Mesenchymal stem cell (in vitro differentiated cells and primary cell): ENCODE data around the gene PEX11A.

Experiments used
- DNase-seq: peaks from one replicate; pipeline ENCODE4 v3.0.0-alpha.2; 2013
- H2AFZ ChIP-seq: one replicate; pipeline ENCODE4 v1.6.1; 2013; ENCODE audit warnings: low read depth, mild to moderate bottlenecking, control low read depth, inconsistent platforms, low read length, moderate library complexity
- H2AK5ac ChIP-seq: 2 replicates; pipeline ENCODE4 v1.6.1; 2013; ENCODE audit warnings: low read length, moderate library complexity, mild to moderate bottlenecking, inconsistent platforms; ENCODE audit not compliant: severe bottlenecking
- H2BK120ac ChIP-seq: one replicate; pipeline ENCODE4 v1.6.1; 2013; ENCODE audit warnings: low read depth, mild to moderate bottlenecking, inconsistent platforms, low read length, moderate library complexity
- H2BK12ac ChIP-seq, 2 experiments: one replicate each; pipeline ENCODE4 v1.6.1; 2013; ENCODE audit warnings: inconsistent platforms in 2 of 2, low read length in 2 of 2, mild to moderate bottlenecking in 2 of 2, moderate library complexity in 2 of 2, control low read depth in 1 of 2
- H2BK15ac ChIP-seq: one replicate; pipeline ENCODE4 v1.6.1; 2013; ENCODE audit warnings: mild to moderate bottlenecking, low read depth, inconsistent platforms; ENCODE audit not compliant: poor library complexity, severe bottlenecking
- H2BK5ac ChIP-seq: 2 replicates; pipeline ENCODE4 v1.6.1; 2013; ENCODE audit warnings: low read depth, mild to moderate bottlenecking, low read length, control low read depth, inconsistent platforms; ENCODE audit not compliant: poor library complexity, severe bottlenecking
- H3K14ac ChIP-seq, 2 experiments: one replicate each; pipeline ENCODE4 v1.6.1; 2013; ENCODE audit warnings: inconsistent platforms in 2 of 2, low read length in 2 of 2, control low read depth in 1 of 2, mild to moderate bottlenecking in 1 of 2, moderate library complexity in 1 of 2
- H3K18ac ChIP-seq, 2 experiments: one replicate each; pipeline ENCODE4 v1.6.1; 2013; ENCODE audit warnings: inconsistent platforms in 2 of 2, low read length in 2 of 2, control low read depth in 1 of 2, low read depth in 1 of 2, mild to moderate bottlenecking in 1 of 2
- H3K23ac ChIP-seq, 2 experiments: one replicate each; pipeline ENCODE4 v1.6.1; 2013; ENCODE audit warnings: inconsistent platforms in 2 of 2, low read length in 2 of 2, mild to moderate bottlenecking in 2 of 2, moderate library complexity in 2 of 2, control low read depth in 1 of 2
- H3K27ac ChIP-seq: 2 replicates; pipeline ENCODE4 v1.5.1; 2013; ENCODE audit warnings: mild to moderate bottlenecking, moderate library complexity, low read length, control low read depth, inconsistent platforms; ENCODE audit not compliant: poor library complexity, severe bottlenecking
- H3K27me3 ChIP-seq, 2 experiments: 2 replicates each; pipeline versions ENCODE4 v1.6.1 to v1.7.0; 2013; ENCODE audit warnings: low read length in 2 of 2, mild to moderate bottlenecking in 2 of 2, moderate library complexity in 2 of 2, control low read depth in 1 of 2, inconsistent platforms in 1 of 2; ENCODE audit not compliant: control insufficient read depth in 1 of 2, insufficient read depth in 1 of 2
- H3K36me3 ChIP-seq, 2 experiments: 2 replicates each; pipeline versions ENCODE4 v1.6.1 to v1.7.0; 2013; ENCODE audit warnings: low read length in 2 of 2, control low read depth in 1 of 2, inconsistent platforms in 1 of 2, low read depth in 1 of 2, mild to moderate bottlenecking in 1 of 2; ENCODE audit not compliant: insufficient read depth in 2 of 2, control insufficient read depth in 1 of 2
- H3K4ac ChIP-seq, 2 experiments: one replicate each; pipeline ENCODE4 v1.6.1; 2013; ENCODE audit warnings: inconsistent platforms in 2 of 2, low read length in 2 of 2, mild to moderate bottlenecking in 2 of 2, moderate library complexity in 2 of 2, control low read depth in 1 of 2, low read depth in 1 of 2
- H3K4me1 ChIP-seq: 2 replicates; pipeline ENCODE4 v1.6.1; 2013; ENCODE audit warnings: low read depth, low read length, control low read depth; ENCODE audit not compliant: control insufficient read depth, insufficient read depth
- H3K4me2 ChIP-seq: 2 replicates; pipeline ENCODE4 v1.6.1; 2013; ENCODE audit warnings: low read length, mild to moderate bottlenecking, inconsistent platforms; ENCODE audit not compliant: poor library complexity, severe bottlenecking
- H3K4me3 ChIP-seq, 2 experiments: 2 replicates each; pipeline versions ENCODE4 v1.5.1 to v1.7.0; 2013; ENCODE audit warnings: low read length in 2 of 2, mild to moderate bottlenecking in 2 of 2, control low read depth in 1 of 2, low read depth in 1 of 2; ENCODE audit not compliant: insufficient read depth in 1 of 2
- H3K79me1 ChIP-seq: replicated peaks from 2 replicates; pipeline ENCODE4 v1.6.1; 2013; ENCODE audit warnings: mild to moderate bottlenecking, control low read depth, low read length, inconsistent platforms; ENCODE audit not compliant: poor library complexity, severe bottlenecking
- H3K9ac ChIP-seq: 2 replicates; pipeline ENCODE4 v1.7.0; 2013; ENCODE audit warnings: mild to moderate bottlenecking, low read length, moderate library complexity
- H3K9me3 ChIP-seq: 2 replicates; pipeline ENCODE4 v1.7.0; 2013; ENCODE audit warnings: mild to moderate bottlenecking, low read length; ENCODE audit not compliant: control insufficient read depth
- H4K8ac ChIP-seq: one replicate; pipeline ENCODE4 v1.6.1; 2013; ENCODE audit warnings: inconsistent platforms, mild to moderate bottlenecking, low read length, moderate library complexity
- H4K91ac ChIP-seq: one replicate; pipeline ENCODE4 v1.6.1; 2013; ENCODE audit warnings: mild to moderate bottlenecking, low read length, inconsistent platforms
- WGBS: methylation state at CpG from one replicate; pipeline ENCODE4 v1.1.7; 2013; ENCODE audit warnings: mixed read lengths; 5-methylcytosine and 5-hydroxymethylcytosine counted together

The PEX11A gene

GRCh38 chr15:89670971-89671560 is 19.5 kb downstream of the PEX11A start:
- Histone ChIP-seq H3K27me3 (no peaks in the 10 kb centered on the region), H3K4ac (no peak overlapping the region), H3K4me3 (no peak overlapping the region), H3K79me1 (no peaks in the 10 kb centered on the region), H4K8ac (no peak overlapping the region), H2AFZ (no peak overlapping the region), H2BK5ac (no peak overlapping the region), H2AK5ac (no peak overlapping the region), H4K91ac (no peak overlapping the region), H3K14ac (no peak overlapping the region), H3K23ac (no peak overlapping the region), H3K9me3 (no peaks in the 10 kb centered on the region), H3K4me2 (no peak overlapping the region), H3K9ac (no peak overlapping the region), H2BK15ac (no peak overlapping the region), H3K36me3 (peaks cover 0 to 4% of the 10 kb centered on the region in 2 experiments), H2BK120ac (no peak overlapping the region), H3K4me1 (peaks cover 2% of the 10 kb centered on the region), H3K27ac (no peak overlapping the region), H2BK12ac (no peak overlapping the region), H3K18ac (no peak overlapping the region)
- DNase-seq, result no peak
- WGBS, result 87% methylated on average over 12 of the region's 12 CpGs

GRCh38 chr15:89669941-89670340 is 20.6 kb downstream of the PEX11A start:
- 92% methylated on average over 15 of the region's 15 CpGs for WGBS
- Histone ChIP-seq H3K79me1 (no peaks in the 10 kb centered on the region), H4K91ac (no peak overlapping the region), H2AK5ac (no peak overlapping the region), H3K4me1 (peaks cover 9% of the 10 kb centered on the region), H2BK15ac (no peak overlapping the region), H3K36me3 (peaks cover 0 to 4% of the 10 kb centered on the region in 2 experiments), H3K18ac (no peak overlapping the region), H2AFZ (no peak overlapping the region), H2BK120ac (no peak overlapping the region), H3K27ac (no peak overlapping the region), H2BK5ac (no peak overlapping the region), H3K27me3 (no peaks in the 10 kb centered on the region), H3K4me2 (no peak overlapping the region), H3K9me3 (no peaks in the 10 kb centered on the region), H3K4ac (no peak overlapping the region), H3K14ac (no peak overlapping the region), H2BK12ac (no peak overlapping the region), H3K23ac (no peak overlapping the region), H4K8ac (peak overlapping the region; percentile 20), H3K4me3 (no peak overlapping the region), H3K9ac (no peak overlapping the region)
- no peak for DNase-seq

GRCh38 chr15:89669309-89669865 is 21.2 kb downstream of the PEX11A start:
- Histone ChIP-seq H4K91ac (no peak overlapping the region), H3K14ac (no peak overlapping the region), H3K4me2 (no peak overlapping the region), H2BK15ac (no peak overlapping the region), H2BK120ac (no peak overlapping the region), H2BK12ac (no peak overlapping the region), H2AFZ (no peak overlapping the region), H4K8ac (no peak overlapping the region), H3K36me3 (peaks cover 0 to 4% of the 10 kb centered on the region in 2 experiments), H3K4me1 (peaks cover 9% of the 10 kb centered on the region), H3K9me3 (no peaks in the 10 kb centered on the region), H3K4ac (no peak overlapping the region), H3K27me3 (no peaks in the 10 kb centered on the region), H3K9ac (no peak overlapping the region), H3K18ac (no peak overlapping the region), H2BK5ac (no peak overlapping the region), H3K4me3 (no peak overlapping the region), H3K27ac (no peak overlapping the region), H3K23ac (no peak overlapping the region), H3K79me1 (no peaks in the 10 kb centered on the region), H2AK5ac (no peak overlapping the region)
- WGBS, result 82% methylated on average over 8 of the region's 9 CpGs
- no peak for DNase-seq

GRCh38 chr15:89668171-89668570 is 22.4 kb downstream of the PEX11A start:
- H3K4ac ChIP-seq, result no peak overlapping the region
- H2BK12ac ChIP-seq, result no peak overlapping the region
- no peak overlapping the region for H4K8ac ChIP-seq
- 98% methylated on average over 3 of the region's 3 CpGs for WGBS
- peaks cover 12% of the 10 kb centered on the region for H3K4me1 ChIP-seq
- H4K91ac ChIP-seq, result no peak overlapping the region
- no peak overlapping the region for H2BK15ac ChIP-seq
- H2BK5ac ChIP-seq, result no peak overlapping the region
- H2AK5ac ChIP-seq, result no peak overlapping the region
- H2BK120ac ChIP-seq, result no peak overlapping the region
- no peak overlapping the region for H2AFZ ChIP-seq
- peaks cover 0 to 4% of the 10 kb centered on the region in 2 experiments for H3K36me3 ChIP-seq
- no peaks in the 10 kb centered on the region for H3K79me1 ChIP-seq
- H3K18ac ChIP-seq, result no peak overlapping the region
- H3K9ac ChIP-seq, result no peak overlapping the region
- no peaks in the 10 kb centered on the region for H3K27me3 ChIP-seq
- H3K27ac ChIP-seq, result no peak overlapping the region
- H3K23ac ChIP-seq, result no peak overlapping the region
- H3K4me2 ChIP-seq, result no peak overlapping the region
- no peaks in the 10 kb centered on the region for H3K9me3 ChIP-seq
- no peak overlapping the region for H3K14ac ChIP-seq
- H3K4me3 ChIP-seq, result no peak overlapping the region
- DNase-seq, result no peak
